ENCODE results near the gene PIGC. TPM values are rescaled to one million over a fixed set of nuclear protein-coding genes. Genes with fewer than 3 reads are reported as not detected.
A peak's percentile ranks its signal among the peaks of the same experiment; 100 is the strongest.

The PIGC gene
- total and polyA plus RNA-seq, 10 of the 15 experiments (the other 5 are each of a cell fraction or from before 2014, with no cell fraction given), result 11.0 to 37.3 (median 19.6) TPM

GRCh38 chr1:172393354-172393753 lies 50.5 kb downstream of the PIGC start (continued):
- no peak for TF ChIP-seq REST (IDR thresholded peaks at IDR 0.05; ENCODE audit: low read depth, low read length)
- TF ChIP-seq NFIC (IDR thresholded peaks at IDR 0.05; ENCODE audit: low read depth, low read length), result peak; percentile 39; the same call in 1 of the 2 replicates
- TF ChIP-seq TBL1XR1 (IDR thresholded peaks at IDR 0.05; ENCODE audit: low read depth, low read length), result no peak
- no peak for TF ChIP-seq CBFB (IDR thresholded peaks at IDR 0.05; ENCODE audit: low read depth)
- 0 out of 2 replicates have a peak, but pooled peaks have one; percentile 21 for TF ChIP-seq PAX5 (IDR thresholded peaks at IDR 0.05; ENCODE audit: borderline replicate concordance, low read depth, low read length)
- TF ChIP-seq, protein P1, sequence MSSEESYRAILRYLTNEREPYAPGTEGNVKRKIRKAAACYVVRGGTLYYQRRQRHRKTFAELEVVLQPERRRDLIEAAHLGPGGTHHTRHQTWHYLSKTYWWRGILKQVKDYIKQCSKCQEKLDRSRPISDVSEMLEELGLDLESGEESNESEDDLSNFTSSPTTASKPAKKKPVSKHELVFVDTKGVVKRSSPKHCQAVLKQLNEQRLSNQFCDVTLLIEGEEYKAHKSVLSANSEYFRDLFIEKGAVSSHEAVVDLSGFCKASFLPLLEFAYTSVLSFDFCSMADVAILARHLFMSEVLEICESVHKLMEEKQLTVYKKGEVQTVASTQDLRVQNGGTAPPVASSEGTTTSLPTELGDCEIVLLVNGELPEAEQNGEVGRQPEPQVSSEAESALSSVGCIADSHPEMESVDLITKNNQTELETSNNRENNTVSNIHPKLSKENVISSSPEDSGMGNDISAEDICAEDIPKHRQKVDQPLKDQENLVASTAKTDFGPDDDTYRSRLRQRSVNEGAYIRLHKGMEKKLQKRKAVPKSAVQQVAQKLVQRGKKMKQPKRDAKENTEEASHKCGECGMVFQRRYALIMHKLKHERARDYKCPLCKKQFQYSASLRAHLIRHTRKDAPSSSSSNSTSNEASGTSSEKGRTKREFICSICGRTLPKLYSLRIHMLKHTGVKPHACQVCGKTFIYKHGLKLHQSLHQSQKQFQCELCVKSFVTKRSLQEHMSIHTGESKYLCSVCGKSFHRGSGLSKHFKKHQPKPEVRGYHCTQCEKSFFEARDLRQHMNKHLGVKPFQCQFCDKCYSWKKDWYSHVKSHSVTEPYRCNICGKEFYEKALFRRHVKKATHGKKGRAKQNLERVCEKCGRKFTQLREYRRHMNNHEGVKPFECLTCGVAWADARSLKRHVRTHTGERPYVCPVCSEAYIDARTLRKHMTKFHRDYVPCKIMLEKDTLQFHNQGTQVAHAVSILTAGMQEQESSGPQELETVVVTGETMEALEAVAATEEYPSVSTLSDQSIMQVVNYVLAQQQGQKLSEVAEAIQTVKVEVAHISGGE (CRISPR knock-in tag; IDR thresholded peaks at IDR 0.05), result no peak
- TF ChIP-seq POLR2AphosphoS2 (IDR thresholded peaks at IDR 0.05; ENCODE audit: low read depth, low read length), result no peak
- TF ChIP-seq, protein P2, sequence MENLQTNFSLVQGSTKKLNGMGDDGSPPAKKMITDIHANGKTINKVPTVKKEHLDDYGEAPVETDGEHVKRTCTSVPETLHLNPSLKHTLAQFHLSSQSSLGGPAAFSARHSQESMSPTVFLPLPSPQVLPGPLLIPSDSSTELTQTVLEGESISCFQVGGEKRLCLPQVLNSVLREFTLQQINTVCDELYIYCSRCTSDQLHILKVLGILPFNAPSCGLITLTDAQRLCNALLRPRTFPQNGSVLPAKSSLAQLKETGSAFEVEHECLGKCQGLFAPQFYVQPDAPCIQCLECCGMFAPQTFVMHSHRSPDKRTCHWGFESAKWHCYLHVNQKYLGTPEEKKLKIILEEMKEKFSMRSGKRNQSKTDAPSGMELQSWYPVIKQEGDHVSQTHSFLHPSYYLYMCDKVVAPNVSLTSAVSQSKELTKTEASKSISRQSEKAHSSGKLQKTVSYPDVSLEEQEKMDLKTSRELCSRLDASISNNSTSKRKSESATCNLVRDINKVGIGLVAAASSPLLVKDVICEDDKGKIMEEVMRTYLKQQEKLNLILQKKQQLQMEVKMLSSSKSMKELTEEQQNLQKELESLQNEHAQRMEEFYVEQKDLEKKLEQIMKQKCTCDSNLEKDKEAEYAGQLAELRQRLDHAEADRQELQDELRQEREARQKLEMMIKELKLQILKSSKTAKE (IDR thresholded peaks at IDR 0.05; ENCODE audit: low read depth, poor library complexity, severe bottlenecking), result peak; percentile 25
- no peak for TF ChIP-seq YBX1 (IDR thresholded peaks at IDR 0.05)
- TF ChIP-seq, protein P3, sequence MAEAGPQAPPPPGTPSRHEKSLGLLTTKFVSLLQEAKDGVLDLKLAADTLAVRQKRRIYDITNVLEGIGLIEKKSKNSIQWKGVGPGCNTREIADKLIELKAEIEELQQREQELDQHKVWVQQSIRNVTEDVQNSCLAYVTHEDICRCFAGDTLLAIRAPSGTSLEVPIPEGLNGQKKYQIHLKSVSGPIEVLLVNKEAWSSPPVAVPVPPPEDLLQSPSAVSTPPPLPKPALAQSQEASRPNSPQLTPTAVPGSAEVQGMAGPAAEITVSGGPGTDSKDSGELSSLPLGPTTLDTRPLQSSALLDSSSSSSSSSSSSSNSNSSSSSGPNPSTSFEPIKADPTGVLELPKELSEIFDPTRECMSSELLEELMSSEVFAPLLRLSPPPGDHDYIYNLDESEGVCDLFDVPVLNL (IDR thresholded peaks at IDR 0.05; ENCODE audit: low read depth, low read length), result no peak
- no peak for TF ChIP-seq KLF5 (IDR thresholded peaks at IDR 0.05; ENCODE audit: partially characterized antibody)
- 0 out of 2 replicates have a peak, but pooled peaks have one; percentile 26 for TF ChIP-seq BMI1 (IDR thresholded peaks at IDR 0.05; ENCODE audit: borderline replicate concordance)
- peak; percentile 54; the same call in 1 of the 2 replicates for TF ChIP-seq ZNF592 (IDR thresholded peaks at IDR 0.05)
- no peak for TF ChIP-seq ETV6 (conservative IDR thresholded peaks at IDR 0.05 in 1 of 2, IDR thresholded peaks at IDR 0.05 in 1 of 2; ENCODE audit: borderline replicate concordance in 1 of 2, low read depth in 1 of 2)
- TF ChIP-seq SRF (IDR thresholded peaks at IDR 0.05; ENCODE audit: low read depth in 2 of 2, low read length in 2 of 2), result no peak

Data from GM12878 (cell line).